HepG2 (cell line): ENCODE measurements around the gene L3MBTL3. TPM values are rescaled to one million over a fixed set of nuclear protein-coding genes. Genes with fewer than 3 reads are reported as not detected.
A peak's percentile ranks its signal among the peaks of the same experiment; 100 is the strongest.

ENCODE experiments used
- ATAC-seq: fragments of 200-7000 bp; cut with Tn5 transposase; 3 replicates; pipeline ENCODE4 v1.9.1; 2020; ENCODE audit warnings: mild to moderate bottlenecking, moderate library complexity
- BruUV-seq: library from RNA; stranded (reverse); fragments of 400-500 nt; replicated peaks from 2 replicates; lab custom pipeline; 2021; lab: Mats Ljungman, UMichigan
- CTCF ChIA-PET: fragments of 300-600 bp; formaldehyde crosslinking; extraction: SDS; loops from one replicate; lab custom pipeline; 2021; ENCODE audit warnings: low total read pairs, inconsistent platforms, low intra/inter-chr PET ratio; lab: Yijun Ruan, JAX
- POLR2A ChIA-PET: fragments of 350-600 bp; sonication (Branson Sonifier 250); formaldehyde crosslinking; loops from one replicate; lab custom pipeline; 2020; ENCODE audit warnings: antibody characterized with exemption, inconsistent platforms; lab: Yijun Ruan, JAX
- DNase-seq: peaks from one replicate; pipeline ENCODE4 v3.0.0-alpha.2; 2015; ENCODE audit warnings: low spot score
- FAIRE-seq: peaks from 3 replicates; lab custom pipeline; 2011; peaks lifted over from hg19 to GRCh38; lab: Jason Lieb, UNC
- H2AFZ ChIP-seq: one replicate; pipeline ENCODE4 v1.6.1; 2011; ENCODE audit warnings: low read length, inconsistent platforms
- H3K27ac ChIP-seq: fragments of 300-600 bp; 3 replicates; pipeline ENCODE4 v1.8.0; 2011; ENCODE audit warnings: mixed run types, mild to moderate bottlenecking, mixed read lengths, low read length, inconsistent platforms; ENCODE audit not compliant: insufficient read depth; ENCODE audit errors: extremely low read length
- H3K27me3 ChIP-seq, 2 experiments: fragments of 200-600 bp in 1 of 2; 2 replicates in 1 of 2; 3 replicates in 1 of 2; pipeline versions ENCODE4 v1.6.0 to v1.8.0; 2011; ENCODE audit warnings: low read length in 2 of 2, mild to moderate bottlenecking in 2 of 2, moderate library complexity in 2 of 2, inconsistent platforms in 1 of 2; ENCODE audit not compliant: insufficient read depth in 2 of 2, control insufficient read depth in 1 of 2
- H3K36me3 ChIP-seq, 2 experiments: fragments of 200-600 bp in 1 of 2; replicated peaks in 1 of 2; 2 replicates in 1 of 2; 3 replicates in 1 of 2; pipeline versions ENCODE4 v1.5.1 to v1.8.0; 2011; ENCODE audit warnings: low read length in 2 of 2, inconsistent platforms in 1 of 2; ENCODE audit not compliant: insufficient read depth in 2 of 2, control insufficient read depth in 1 of 2
- H3K4me1 ChIP-seq: 2 replicates; pipeline ENCODE4 v1.5.1; 2012; ENCODE audit warnings: low read length, inconsistent platforms; ENCODE audit not compliant: insufficient read depth
- H3K4me2 ChIP-seq: 2 replicates; pipeline ENCODE4 v1.6.0; 2011; ENCODE audit warnings: low read depth, low read length, inconsistent platforms
- H3K4me3 ChIP-seq, 3 experiments: fragments of 200-600 bp in 1 of 3; sonication (generic), shearing (Covaris generic) in 1 of 3; replicated peaks in 1 of 3; 2 replicates each; pipeline ENCODE4 v1.5.1; 2011 to 2016; ENCODE audit warnings: low read length in 3 of 3, inconsistent platforms in 2 of 3, low read depth in 2 of 3, mild to moderate bottlenecking in 2 of 3, control low read depth in 1 of 3, mixed read lengths in 1 of 3; ENCODE audit not compliant: insufficient read depth in 1 of 3
- H3K79me2 ChIP-seq: one replicate; pipeline ENCODE4 v1.6.1; 2011; ENCODE audit warnings: low read length, inconsistent platforms; ENCODE audit not compliant: insufficient read depth
- H3K9ac ChIP-seq: 2 replicates; pipeline ENCODE4 v1.6.0; 2011; ENCODE audit warnings: mild to moderate bottlenecking, low read depth, low read length, inconsistent platforms; ENCODE audit not compliant: insufficient read depth
- H3K9me3 ChIP-seq: 2 replicates; pipeline ENCODE4 v1.5.1; 2012; ENCODE audit warnings: mild to moderate bottlenecking, low read length
- H4K20me1 ChIP-seq: 2 replicates; pipeline ENCODE4 v1.6.0; 2011; ENCODE audit warnings: inconsistent platforms, mild to moderate bottlenecking, low read length, moderate library complexity; ENCODE audit not compliant: insufficient read depth
- GATA4 ChIP-seq: sonication (generic); IDR thresholded peaks from 2 replicates; pipeline ENCODE4 v1.6.1; 2016; ENCODE audit warnings: antibody characterized with exemption, low read depth, borderline replicate concordance
- HHEX ChIP-seq: IDR thresholded peaks from 2 replicates; pipeline ENCODE4 v1.6.1; 2016; ENCODE audit warnings: control low read depth
- ISX ChIP-seq: sonication (generic); formaldehyde crosslinking; conservative IDR thresholded peaks from 2 replicates; pipeline ENCODE4 v1.5.0; 2020; ENCODE audit warnings: missing genetic modification reagents
- MAFF ChIP-seq: IDR thresholded peaks from 2 replicates; pipeline ENCODE4 v1.6.1; 2011; ENCODE audit warnings: low read depth, low read length, improper control_type of control experiment
- MAFK ChIP-seq, 2 experiments: IDR thresholded peaks in 1 of 2; conservative IDR thresholded peaks in 1 of 2; 2 replicates each; pipeline ENCODE4 v1.6.1; 2011; ENCODE audit warnings: improper control_type of control experiment in 2 of 2, low read length in 2 of 2
- RFXANK ChIP-seq: IDR thresholded peaks from 2 replicates; pipeline ENCODE4 v1.6.1; 2016
- ZBTB38 ChIP-seq: sonication (generic); formaldehyde crosslinking; IDR thresholded peaks from 2 replicates; pipeline ENCODE4 v1.5.1; 2020; ENCODE audit warnings: mild to moderate bottlenecking, missing genetic modification reagents
- ZFP37 ChIP-seq: sonication (generic); formaldehyde crosslinking; IDR thresholded peaks from 2 replicates; pipeline ENCODE4 v1.4.0; 2020; ENCODE audit warnings: missing genetic modification reagents, borderline replicate concordance
- ZNF225 ChIP-seq: sonication (generic); formaldehyde crosslinking; IDR thresholded peaks from 2 replicates; pipeline ENCODE4 v1.4.0; 2020; ENCODE audit warnings: mild to moderate bottlenecking, missing genetic modification reagents
- ZNF274 ChIP-seq: sonication (generic); formaldehyde crosslinking; IDR thresholded peaks from 2 replicates; pipeline ENCODE4 v1.5.1; 2020; ENCODE audit warnings: mild to moderate bottlenecking, missing genetic modification reagents
- ZNF567 ChIP-seq: sonication (generic); formaldehyde crosslinking; IDR thresholded peaks from 2 replicates; pipeline ENCODE4 v1.8.1; 2023; ENCODE audit warnings: mild to moderate bottlenecking, missing genetic modification reagents, borderline replicate concordance
- ZNF788 ChIP-seq: sonication (generic); formaldehyde crosslinking; IDR thresholded peaks from 2 replicates; pipeline ENCODE4 v1.5.0; 2020; ENCODE audit warnings: mild to moderate bottlenecking, missing genetic modification reagents, borderline replicate concordance
- ZNF839 ChIP-seq: sonication (generic); formaldehyde crosslinking; IDR thresholded peaks from 2 replicates; pipeline ENCODE4 v1.4.0; 2020; ENCODE audit warnings: missing genetic modification reagents, mild to moderate bottlenecking, borderline replicate concordance
- ZSCAN21 ChIP-seq: sonication (generic); formaldehyde crosslinking; IDR thresholded peaks from 2 replicates; pipeline ENCODE4 v1.8.0; 2022; ENCODE audit warnings: mild to moderate bottlenecking, missing genetic modification reagents, moderate library complexity, borderline replicate concordance
- WGBS: methylation state at CpG from one replicate; pipeline ENCODE4 v1.1.6; 2017; ENCODE audit warnings: low lambda C conversion rate; 5-methylcytosine and 5-hydroxymethylcytosine counted together
- in situ Hi-C: cut with HindIII; loops from 2 replicates; pipeline ENCODE4 v1.10.0; 2017; ENCODE audit warnings: low pct_unique_long_range_greater_than_20kb; ENCODE audit not compliant: extremely low pct_ligation_motif_present
- intact Hi-C: fragments of 100-400 bp; cut with micrococcal nuclease; formaldehyde crosslinking; loops from one replicate; pipeline ENCODE4 v1.10.0; 2022; ENCODE audit not compliant: unreplicated experiment
- polyA plus RNA-seq, 8 experiments: library from polyadenylated mRNA; depleted of rRNA in 3 of 8; stranded (reverse) in 7 of 8; unstranded in 1 of 8; fragments of >200 nt; fragmentation: Illumina TruSeq in 4 of 8; extraction: Trizol in 4 of 8; gene quantifications; 2 replicates each; pipeline versions ENCODE4 v1.2.1 to v1.2.3, GENCODE V29; 2011 to 2016; ENCODE audit warnings: low read depth in 4 of 8, missing spikeins in 1 of 8, mixed read lengths in 1 of 8; ENCODE audit not compliant: insufficient read depth in 1 of 8
- total RNA-seq, 5 experiments: library from RNA; depleted of rRNA; stranded (reverse); fragments of >200 nt; fragmentation: Illumina TruSeq; extraction: Trizol; gene quantifications; 2 replicates each; pipeline ENCODE4 v1.2.3, GENCODE V29; 2016; ENCODE audit warnings: low read depth in 1 of 5
- TF ChIP-seq, protein P1 (sequence below): sonication (generic); formaldehyde crosslinking; IDR thresholded peaks from 2 replicates; pipeline ENCODE4 v1.5.1; 2020; ENCODE audit warnings: missing genetic modification reagents, mild to moderate bottlenecking, borderline replicate concordance
- TF ChIP-seq, protein P2 (sequence below): sonication (generic); formaldehyde crosslinking; IDR thresholded peaks from 2 replicates; pipeline ENCODE4 v1.5.0; 2020; ENCODE audit warnings: missing genetic modification reagents, mild to moderate bottlenecking, borderline replicate concordance

L3MBTL3 gene
- total and polyA plus RNA-seq, 2 of the 13 experiments (the other 11 are each of a cell fraction or from before 2014, with no cell fraction given): 1.5 to 2.5 TPM

DNA sequence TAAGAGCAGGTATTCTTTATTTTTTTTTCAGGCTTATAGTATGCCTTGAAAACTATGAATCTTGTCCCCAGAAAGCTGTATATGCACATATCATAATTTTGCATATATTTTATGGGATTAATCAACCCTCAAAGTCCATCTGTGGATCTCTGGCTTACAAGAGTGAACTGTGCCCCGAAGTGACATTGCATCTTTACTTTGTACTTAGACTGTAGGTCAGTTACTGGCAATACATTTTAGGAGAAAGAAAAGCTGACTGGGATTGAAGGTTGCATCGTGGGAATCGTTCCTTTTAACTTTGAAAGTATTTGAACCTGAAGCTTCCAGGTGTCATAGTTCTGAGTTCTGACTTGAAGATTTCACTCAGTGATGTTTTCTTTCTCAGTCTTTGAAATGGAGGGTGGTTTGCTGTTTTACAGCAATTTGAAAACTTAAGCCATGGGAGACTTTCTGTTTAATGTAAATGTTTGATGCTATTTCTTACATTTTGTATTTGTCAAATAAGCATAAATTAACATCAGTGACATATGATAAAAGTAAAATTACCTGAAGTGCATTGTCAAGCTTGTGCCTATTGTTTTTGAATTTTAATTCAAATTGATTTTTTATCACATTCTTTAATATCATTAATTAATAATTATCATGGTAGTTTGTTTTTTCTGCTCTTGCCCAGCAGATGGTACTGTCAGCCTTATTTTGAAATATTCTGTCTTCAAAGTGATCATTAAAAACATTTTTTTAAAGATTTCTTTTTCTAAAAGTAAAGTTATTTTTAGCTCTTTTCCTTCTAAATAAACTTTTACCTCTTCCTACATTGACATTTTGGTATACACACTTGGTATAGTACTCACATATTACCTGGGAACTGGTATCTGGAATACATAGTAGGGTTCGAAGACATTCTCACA is 29.0 kb downstream of the L3MBTL3 start:
- no peaks in the 10 kb centered on the region for H3K79me2 ChIP-seq
- TF ChIP-seq HHEX (CRISPR knock-in tag) (no peak), MAFK (conservative IDR thresholded peaks at IDR 0.05 in 1 of 2, IDR thresholded peaks at IDR 0.05 in 1 of 2; ENCODE audit: low read length in 2 of 2) (peak; percentile 53 to 61; a peak in 3 of 4 replicates), MAFF (peak; percentile 36; the same call in 1 of the 2 replicates)
- TF ChIP-seq, all 625 proteins: peak for 2
- H3K4me1 ChIP-seq: peaks cover 9% of the 10 kb centered on the region
- H3K4me3 ChIP-seq: no peak overlapping the region
- ChIA-PET CTCF (no interaction called here), POLR2A (no interaction called here)
- FAIRE-seq: no peak
- no peak for ATAC-seq
- H4K20me1 ChIP-seq: no peaks in the 10 kb centered on the region
- DNase-seq: no peak
- BruUV-seq: no TSS peak
- no peak overlapping the region for H3K27ac ChIP-seq
- no peaks in the 10 kb centered on the region for H3K27me3 ChIP-seq
- H3K4me2 ChIP-seq: no peak overlapping the region
- no peaks in the 10 kb centered on the region for H3K9me3 ChIP-seq
- intact Hi-C loops (loop anchor here (10.0 kb wide), 1 partner anchor 237 kb away; no protein-coding TSS in a partner anchor), in situ Hi-C loops (no loop called here)
- 18% methylated on average over 4 of the region's 4 CpGs for WGBS
- H2AFZ ChIP-seq: no peak overlapping the region
- no peaks in the 10 kb centered on the region for H3K36me3 ChIP-seq
- H3K9ac ChIP-seq: no peak overlapping the region

- ATAC-seq (no peak), FAIRE-seq (no peak), DNase-seq (no peak)
- 29% methylated on average over 2 of the region's 2 CpGs for WGBS
- Histone ChIP-seq H3K4me2 (no peak overlapping the region), H3K9me3 (no peaks in the 10 kb centered on the region), H3K4me3 (no peak overlapping the region), H3K9ac (no peak overlapping the region), H3K4me1 (no peaks in the 10 kb centered on the region), H3K36me3 (no peaks in the 10 kb centered on the region), H3K79me2 (no peaks in the 10 kb centered on the region), H4K20me1 (no peaks in the 10 kb centered on the region), H3K27me3 (no peaks in the 10 kb centered on the region), H3K27ac (no peak overlapping the region), H2AFZ (no peak overlapping the region)
- ChIA-PET POLR2A (no interaction called here), CTCF (no interaction called here)
- BruUV-seq: no TSS peak
- in situ Hi-C loops: no loop called here
- intact Hi-C loops: no loop called here
- TF ChIP-seq ZFP37 (CRISPR knock-in tag) (no peak), RFXANK (CRISPR knock-in tag) (no peak), ZNF274 (CRISPR knock-in tag) (no peak), ZNF788 (no peak), ZNF225 (CRISPR knock-in tag) (no peak), GATA4 (no peak), ZBTB38 (CRISPR knock-in tag) (no peak), ISX (no peak), ZNF567 (CRISPR knock-in tag) (no peak), ZSCAN21 (no peak), ZNF839 (CRISPR knock-in tag) (no peak)
- TF ChIP-seq, protein P1, sequence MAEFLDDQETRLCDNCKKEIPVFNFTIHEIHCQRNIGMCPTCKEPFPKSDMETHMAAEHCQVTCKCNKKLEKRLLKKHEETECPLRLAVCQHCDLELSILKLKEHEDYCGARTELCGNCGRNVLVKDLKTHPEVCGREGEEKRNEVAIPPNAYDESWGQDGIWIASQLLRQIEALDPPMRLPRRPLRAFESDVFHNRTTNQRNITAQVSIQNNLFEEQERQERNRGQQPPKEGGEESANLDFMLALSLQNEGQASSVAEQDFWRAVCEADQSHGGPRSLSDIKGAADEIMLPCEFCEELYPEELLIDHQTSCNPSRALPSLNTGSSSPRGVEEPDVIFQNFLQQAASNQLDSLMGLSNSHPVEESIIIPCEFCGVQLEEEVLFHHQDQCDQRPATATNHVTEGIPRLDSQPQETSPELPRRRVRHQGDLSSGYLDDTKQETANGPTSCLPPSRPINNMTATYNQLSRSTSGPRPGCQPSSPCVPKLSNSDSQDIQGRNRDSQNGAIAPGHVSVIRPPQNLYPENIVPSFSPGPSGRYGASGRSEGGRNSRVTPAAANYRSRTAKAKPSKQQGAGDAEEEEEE: no peak
- TF ChIP-seq, protein P2, sequence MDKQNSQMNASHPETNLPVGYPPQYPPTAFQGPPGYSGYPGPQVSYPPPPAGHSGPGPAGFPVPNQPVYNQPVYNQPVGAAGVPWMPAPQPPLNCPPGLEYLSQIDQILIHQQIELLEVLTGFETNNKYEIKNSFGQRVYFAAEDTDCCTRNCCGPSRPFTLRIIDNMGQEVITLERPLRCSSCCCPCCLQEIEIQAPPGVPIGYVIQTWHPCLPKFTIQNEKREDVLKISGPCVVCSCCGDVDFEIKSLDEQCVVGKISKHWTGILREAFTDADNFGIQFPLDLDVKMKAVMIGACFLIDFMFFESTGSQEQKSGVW (CRISPR knock-in tag): no peak
These were observed 31.8 kb downstream of the L3MBTL3 start for GRCh38 chr6:130050230-130050629.
